HG03439 (cell line): ENCODE results near the gene ATP2A1.
"Not testable (repeated sequence)": the region's sequence is repeated elsewhere in the genome, so short reads cannot be mapped to it uniquely, and the experiment has no call there.

Source experiments
- ATAC-seq: cut with Tn5 transposase; IDR thresholded peaks from one replicate; pipeline ENCODE4 v1.9.1; 2021; ENCODE audit warnings: mild to moderate bottlenecking, moderate library complexity; ENCODE audit not compliant: unreplicated experiment

The ATP2A1 gene

DNA sequence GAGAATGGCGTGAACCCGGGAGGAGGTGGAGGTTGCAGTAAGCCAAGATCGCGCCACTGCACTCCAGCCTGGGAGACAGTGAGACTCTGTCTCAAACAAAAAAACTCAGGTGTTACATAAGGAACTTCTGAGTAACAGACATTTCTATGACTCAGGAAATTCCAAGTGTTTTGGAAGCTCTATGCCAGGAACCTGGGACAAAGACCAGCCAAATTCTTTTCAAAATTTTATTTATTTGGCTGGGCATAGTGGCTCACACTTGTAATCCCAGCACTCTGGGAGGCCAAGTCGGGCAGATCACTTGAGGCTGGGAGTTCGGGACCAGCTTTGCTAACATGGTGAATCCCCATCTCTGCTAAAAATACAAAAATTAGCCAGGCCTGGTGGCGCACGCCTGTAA lies 19.9 kb upstream of the ATP2A1 start:
- ATAC-seq, result no peak

- ATAC-seq, result no peak
These were observed 19.0 kb upstream of the ATP2A1 start for GRCh38 chr16:28859326-28859725.

DNA sequence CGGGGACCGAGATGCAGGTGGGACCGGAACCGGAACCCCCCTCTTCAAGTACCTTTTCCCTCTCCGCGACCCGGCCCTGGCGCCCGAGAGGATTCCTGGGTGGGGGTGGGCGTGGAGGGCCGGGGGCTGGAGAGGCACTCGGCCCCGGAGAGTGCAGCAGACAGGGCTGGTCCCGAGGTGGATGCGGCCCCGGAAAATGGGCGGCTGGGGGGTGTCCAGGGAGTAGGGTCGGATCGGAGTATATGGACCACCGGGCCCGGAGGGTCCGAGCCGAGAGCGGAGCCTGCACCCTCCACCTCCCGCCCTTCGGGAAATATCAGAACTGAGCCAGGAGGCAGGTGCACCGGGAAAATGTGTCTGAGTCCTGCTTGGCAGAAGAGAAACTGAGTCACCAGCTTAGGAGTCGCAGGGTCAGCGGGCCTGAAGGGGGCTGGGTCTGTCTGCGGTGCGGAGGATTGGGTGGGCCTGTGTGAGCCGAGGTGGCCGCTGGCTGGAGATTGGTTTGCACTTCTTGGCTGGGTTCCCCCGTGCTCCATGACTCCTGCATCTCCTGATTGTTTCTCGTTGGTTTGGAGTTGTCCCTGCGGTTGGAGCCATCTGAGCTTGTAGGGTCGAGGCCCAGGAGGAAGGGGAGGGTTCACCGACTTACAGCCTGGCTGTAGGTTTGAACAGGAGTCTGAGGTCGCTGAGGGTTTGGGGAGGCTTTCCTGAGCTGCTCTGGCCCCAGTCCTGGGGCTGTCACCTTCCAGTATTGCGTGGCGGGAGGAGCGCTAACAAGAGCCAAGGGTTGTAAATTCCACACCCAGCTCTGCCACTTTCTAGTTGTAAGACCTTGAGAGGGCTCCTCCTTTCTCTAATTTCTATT lies 14.1 kb upstream of the ATP2A1 start:
- ATAC-seq, result no peak

GRCh38 chr16:28865001-28865688 lies 13.1 kb upstream of the ATP2A1 start:
- ATAC-seq, result no peak

GRCh38 chr16:28865722-28866453 lies 12.4 kb upstream of the ATP2A1 start:
- ATAC-seq, result no peak

- no peak for ATAC-seq
These were observed 11.9 kb upstream of the ATP2A1 start for GRCh38 chr16:28866454-28866804.

DNA sequence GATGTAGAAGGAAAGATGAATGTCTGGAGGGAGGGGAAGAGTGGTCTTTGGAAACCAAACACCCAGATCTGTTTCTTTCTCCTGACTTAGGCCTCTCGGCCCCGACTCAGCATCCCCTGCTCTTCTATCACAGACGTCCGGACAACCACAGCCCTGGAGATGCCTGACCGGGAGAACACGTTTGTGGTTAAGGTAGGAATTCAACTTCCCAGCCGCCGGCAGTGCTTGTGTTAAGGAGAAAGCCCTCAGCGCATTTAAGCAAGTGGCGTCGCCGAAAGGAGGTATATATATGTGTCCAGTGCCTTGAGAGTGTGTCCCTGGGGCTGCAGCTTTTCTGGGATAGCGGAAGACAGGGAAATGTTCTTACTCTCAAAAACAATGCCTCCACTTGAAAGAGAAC lies 11.0 kb upstream of the ATP2A1 start:
- no peak for ATAC-seq

DNA sequence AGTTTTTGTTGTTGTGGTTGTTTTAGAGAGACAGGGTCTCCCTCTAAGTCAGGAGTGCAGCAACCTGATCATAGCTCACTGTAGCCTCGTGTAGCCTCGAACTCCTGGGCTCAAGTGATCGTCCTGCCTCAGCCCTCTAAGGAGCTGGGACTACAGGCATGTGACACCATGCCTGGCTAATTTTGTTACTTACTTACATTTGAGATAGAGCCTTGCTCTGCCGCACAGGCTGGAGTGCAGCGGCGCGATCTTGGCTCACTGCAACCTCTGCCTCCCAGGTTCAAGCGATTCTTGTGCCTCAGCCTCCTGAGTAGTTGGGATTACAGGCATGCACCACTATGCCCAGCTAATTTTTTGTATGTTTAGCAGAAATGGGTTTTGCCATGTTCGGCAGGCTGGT lies 10.6 kb upstream of the ATP2A1 start:
- not testable (repeated sequence) for ATAC-seq

GRCh38 chr16:28869201-28869600 lies 9.1 kb upstream of the ATP2A1 start:
- ATAC-seq, result no peak

GRCh38 chr16:28872952-28873351 lies 5.3 kb upstream of the ATP2A1 start:
- ATAC-seq, result no peak

DNA sequence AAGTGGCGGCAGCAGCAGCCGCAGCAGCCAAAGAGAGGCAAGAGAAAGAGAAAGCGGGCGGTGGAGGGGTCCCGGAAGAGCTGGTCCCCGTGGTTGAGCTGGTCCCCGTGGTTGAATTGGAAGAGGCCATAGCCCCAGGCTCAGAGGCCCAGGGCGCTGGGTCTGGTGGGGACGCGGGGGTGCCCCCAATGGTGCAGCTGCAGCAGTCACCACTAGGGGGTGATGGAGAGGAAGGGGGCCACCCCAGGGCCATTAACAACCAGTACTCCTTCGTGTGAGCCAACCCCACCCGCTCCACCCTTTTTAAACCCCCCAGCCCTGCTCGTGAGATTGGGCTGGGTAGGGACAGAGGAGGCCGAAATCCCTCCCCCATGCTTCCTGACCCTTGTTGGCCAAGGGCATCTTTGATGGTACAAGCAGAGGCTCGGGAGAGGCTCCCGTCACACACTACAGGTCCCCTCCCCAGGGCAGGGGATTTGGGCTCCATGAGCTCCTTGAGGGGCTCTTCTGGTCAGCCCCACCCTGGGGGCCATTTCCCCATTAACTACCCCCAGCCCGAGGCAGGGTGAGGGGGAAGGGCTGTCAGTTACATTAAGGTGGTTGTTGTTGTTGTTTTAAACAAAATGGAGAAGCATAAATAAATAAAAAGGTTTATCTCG lies 4.6 kb upstream of the ATP2A1 start:
- no peak for ATAC-seq

DNA sequence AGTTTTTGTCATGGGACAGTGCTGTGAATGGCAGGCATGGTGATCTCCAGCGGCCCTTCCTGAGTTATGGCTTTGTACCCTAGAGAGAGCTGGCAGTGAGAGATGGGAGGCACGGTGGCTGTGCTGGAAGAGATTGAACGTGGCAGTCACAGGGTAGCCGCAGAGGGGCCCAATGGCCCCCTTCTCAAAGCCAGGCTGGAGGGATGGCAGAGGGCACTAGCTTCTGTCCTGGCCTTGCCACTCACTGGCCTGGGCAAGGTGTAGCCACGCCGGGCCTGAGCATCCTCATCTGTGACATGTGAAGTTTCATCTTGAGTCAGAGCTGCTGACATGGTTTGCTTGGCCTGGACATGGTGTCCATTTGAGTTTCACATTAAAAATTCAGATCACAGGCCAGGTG lies 3.9 kb upstream of the ATP2A1 start:
- ATAC-seq, result no peak

DNA sequence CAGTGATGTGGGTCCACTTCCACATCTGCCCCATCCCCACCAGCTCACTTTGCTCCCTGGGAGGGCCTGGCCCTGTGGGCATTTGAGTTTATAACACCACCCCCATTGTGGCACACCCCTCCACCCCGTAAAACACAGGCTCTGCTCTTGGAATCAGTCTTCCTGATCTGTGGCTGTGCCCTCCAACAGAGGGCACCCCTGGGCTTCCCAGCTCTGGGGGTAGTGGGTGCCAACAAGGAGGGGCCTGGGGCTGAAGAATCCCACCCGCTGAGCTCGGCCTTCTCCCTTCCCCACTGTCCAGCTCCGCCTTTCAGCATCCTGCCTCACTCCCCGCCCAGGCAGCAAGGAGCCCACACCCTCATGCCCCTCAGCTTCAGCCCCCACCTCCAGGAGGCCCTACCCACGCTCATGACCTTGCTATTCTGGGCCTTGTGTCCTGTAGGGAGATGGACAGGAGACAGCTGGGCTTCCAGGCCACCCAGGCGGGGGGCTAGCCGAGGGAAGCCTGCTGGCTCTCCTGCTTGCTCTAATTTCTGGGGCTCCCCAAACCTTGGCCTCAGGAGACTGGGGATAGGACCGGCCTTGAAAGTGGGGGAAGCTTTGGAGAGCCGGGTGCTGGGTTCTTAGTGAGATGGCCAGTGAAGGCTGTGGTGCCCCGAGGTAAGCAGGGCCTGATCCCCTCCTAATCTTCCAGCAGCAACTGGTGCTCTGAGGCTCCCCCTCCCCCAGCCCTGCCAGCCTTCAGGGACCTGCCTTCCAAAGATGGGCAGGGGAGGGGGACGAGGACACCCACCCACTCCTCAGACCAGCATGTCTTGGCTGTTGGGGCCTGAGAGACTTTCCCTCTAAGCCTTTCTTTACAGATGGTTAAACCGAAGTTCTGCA lies 2.9 kb upstream of the ATP2A1 start:
- no peak for ATAC-seq

- no peak for ATAC-seq
These were observed 2.1 kb upstream of the ATP2A1 start for GRCh38 chr16:28876019-28876659.

DNA sequence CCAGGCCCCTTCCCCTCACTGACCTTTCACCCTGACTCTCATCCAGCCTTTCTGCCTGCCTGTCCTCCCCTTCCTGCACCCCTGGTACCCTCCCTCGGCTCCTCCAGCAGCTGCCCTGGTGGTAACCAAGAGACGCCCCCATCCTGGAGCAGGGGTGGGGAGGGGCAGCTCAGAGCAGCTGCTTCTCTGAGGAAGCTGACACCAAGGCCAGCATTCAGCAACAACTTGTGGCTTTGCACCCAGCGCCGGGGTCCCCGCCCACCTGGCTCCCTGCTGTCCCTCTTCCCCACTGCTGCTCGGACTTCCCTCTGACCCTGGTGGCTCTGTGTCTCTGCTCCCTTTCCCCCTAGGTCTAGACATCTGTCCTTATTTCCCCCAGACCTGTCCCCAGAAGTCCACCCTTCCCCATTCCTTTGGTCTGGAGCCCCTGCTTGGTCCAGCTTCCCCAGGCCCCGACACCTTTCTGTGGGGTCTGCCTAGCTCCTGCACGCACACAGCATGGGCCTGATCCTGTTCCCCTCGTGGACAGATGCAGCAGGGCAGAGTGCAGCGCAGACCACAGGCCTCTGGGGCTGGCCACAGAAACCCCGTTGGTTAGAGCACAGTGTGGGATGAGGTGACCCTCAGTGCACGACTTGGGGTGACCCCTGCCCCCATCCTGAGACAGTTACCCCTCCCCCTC lies 1.2 kb upstream of the ATP2A1 start:
- ATAC-seq, result no peak

- ATAC-seq, result no peak
These were observed 660 bp upstream of the ATP2A1 start for GRCh38 chr16:28877655-28878000.

DNA sequence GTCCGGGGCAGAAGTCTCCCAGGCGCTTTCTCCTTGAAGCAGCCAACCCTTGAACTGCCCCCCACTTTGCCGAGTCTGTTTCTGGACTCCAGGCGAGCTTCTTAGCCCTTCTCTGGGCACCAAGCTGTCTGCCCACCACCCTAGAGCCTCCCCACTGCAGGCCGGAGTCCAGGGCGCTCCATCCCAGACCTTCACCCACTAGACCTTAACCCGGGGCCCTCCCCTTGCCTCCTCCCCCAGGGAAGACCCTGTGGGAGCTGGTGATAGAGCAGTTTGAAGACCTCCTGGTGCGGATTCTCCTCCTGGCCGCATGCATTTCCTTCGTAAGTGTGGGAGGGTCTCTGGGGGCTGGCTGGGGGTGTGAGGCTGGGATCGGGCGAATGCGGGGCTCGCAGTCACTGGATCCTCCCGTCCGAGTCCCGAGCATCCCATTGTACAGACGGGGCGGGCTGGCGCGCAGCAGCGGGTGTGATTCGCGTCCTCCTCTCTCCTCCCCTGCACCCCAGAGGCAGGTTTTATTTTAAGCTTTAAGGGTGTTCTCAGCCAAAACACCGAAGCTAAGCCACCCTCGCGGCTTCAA lies 1.1 kb downstream of the ATP2A1 start:
- peak; percentile 25 for ATAC-seq

- peak; percentile 71 for ATAC-seq
These were observed 1.7 kb downstream of the ATP2A1 start for GRCh38 chr16:28879841-28880588.
